ENCODE data around the gene SEMA3B.

Gene SEMA3B

DNA sequence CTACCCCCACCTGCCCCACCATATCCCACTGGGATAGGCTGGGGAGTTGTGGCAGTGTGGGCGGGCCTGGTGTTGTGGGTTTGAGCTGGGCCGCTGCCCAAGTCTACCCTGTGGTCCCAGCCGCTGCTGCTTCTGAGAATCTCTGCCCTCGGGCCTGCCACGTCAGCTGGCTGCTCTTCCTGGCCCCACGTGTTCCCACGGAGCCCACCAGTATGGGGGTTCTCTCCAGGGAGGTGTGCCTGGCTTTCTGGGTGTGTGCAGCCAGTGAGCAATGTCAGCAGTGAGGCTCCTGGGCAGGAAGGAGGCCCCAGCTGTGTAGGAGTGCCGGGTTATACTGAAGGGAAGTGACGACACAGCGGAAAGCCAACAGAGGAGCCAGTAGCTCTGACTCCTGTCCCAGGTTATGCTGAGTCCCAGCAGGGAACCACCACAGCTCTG, 22.4 kb upstream of the SEMA3B start:
- Histone ChIP-seq H3K4me3 (ENCODE audit: low read depth, low read length) (peak overlapping the region; percentile 32), H3K27me3 (ENCODE audit: insufficient read depth, low read length) (no peaks in the 10 kb centered on the region), H3K79me2 (ENCODE audit: control insufficient read depth, insufficient read depth, low read length, unreplicated experiment) (peaks cover 90% of the 10 kb centered on the region), H3K27ac (ENCODE audit: low read depth, low read length) (peak overlapping the region; percentile 82), H3K36me3 (ENCODE audit: insufficient read depth, low read length) (peaks cover 3% of the 10 kb centered on the region; the same call in 1 of the 2 replicates), H2AFZ (ENCODE audit: low read length, unreplicated experiment) (no peak overlapping the region), H3K4me1 (ENCODE audit: control insufficient read depth, insufficient read depth, low read length, unreplicated experiment) (peaks cover 84% of the 10 kb centered on the region)

DNA sequence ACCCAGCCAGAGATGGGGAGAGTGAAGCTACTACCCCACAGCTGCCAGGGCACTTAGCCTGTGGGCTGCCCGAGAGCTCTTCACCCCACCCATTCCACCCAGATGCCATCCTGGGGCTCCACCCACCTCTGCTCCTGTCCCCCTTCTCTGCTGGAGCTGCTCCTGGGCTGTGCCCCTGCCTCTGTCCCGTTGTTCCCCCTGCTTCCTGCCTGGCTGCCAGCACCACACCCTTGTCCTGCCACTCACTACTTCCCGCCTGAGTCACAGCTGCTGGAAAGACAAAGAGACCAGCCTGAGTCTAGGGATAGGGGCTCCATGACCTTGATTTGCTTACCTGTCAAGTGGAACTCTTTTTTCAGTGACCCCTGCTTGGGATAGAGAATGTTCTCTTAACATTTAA, 20.6 kb upstream of the SEMA3B start:
- Histone ChIP-seq H3K27me3 (ENCODE audit: insufficient read depth, low read length) (no peaks in the 10 kb centered on the region), H3K36me3 (ENCODE audit: insufficient read depth, low read length) (peaks cover 2% of the 10 kb centered on the region; the same call in 1 of the 2 replicates), H3K4me1 (ENCODE audit: control insufficient read depth, insufficient read depth, low read length, unreplicated experiment) (peaks cover 73% of the 10 kb centered on the region), H3K79me2 (ENCODE audit: control insufficient read depth, insufficient read depth, low read length, unreplicated experiment) (peaks cover 82% of the 10 kb centered on the region), H3K27ac (ENCODE audit: low read depth, low read length) (peak overlapping the region; percentile 82), H3K4me3 (ENCODE audit: low read depth, low read length) (no peak overlapping the region; the same call in 1 of the 2 replicates), H2AFZ (ENCODE audit: low read length, unreplicated experiment) (no peak overlapping the region)

DNA sequence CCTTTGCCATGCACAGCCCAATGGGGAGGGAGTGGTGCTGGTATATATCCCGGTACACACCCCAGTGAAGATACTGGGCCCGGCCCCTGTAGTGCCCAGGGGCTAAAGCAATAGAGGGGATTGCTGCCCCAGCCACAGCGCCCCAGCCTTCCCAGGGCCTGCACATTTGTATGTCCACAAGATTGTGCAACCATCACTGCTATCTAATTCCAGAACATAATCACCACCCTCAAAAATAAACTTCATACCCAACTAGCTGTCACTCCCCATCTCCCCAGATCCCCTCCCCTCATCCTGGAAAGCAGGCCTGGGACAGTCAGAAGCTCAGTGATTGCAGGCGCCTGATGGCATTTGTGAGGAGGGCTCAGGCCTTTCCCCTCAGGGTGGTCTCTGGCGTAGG, 19.5 kb upstream of the SEMA3B start:
- H3K4me3 ChIP-seq (ENCODE audit: low read depth, low read length): no peak overlapping the region
- H3K79me2 ChIP-seq (ENCODE audit: control insufficient read depth, insufficient read depth, low read length, unreplicated experiment): peaks cover 74% of the 10 kb centered on the region
- peak overlapping the region; percentile 82 for H3K27ac ChIP-seq (ENCODE audit: low read depth, low read length)
- no peak overlapping the region for H2AFZ ChIP-seq (ENCODE audit: low read length, unreplicated experiment)
- peaks cover 73% of the 10 kb centered on the region for H3K4me1 ChIP-seq (ENCODE audit: control insufficient read depth, insufficient read depth, low read length, unreplicated experiment)
- H3K27me3 ChIP-seq (ENCODE audit: insufficient read depth, low read length): no peaks in the 10 kb centered on the region
- H3K36me3 ChIP-seq (ENCODE audit: insufficient read depth, low read length): no peaks in the 10 kb centered on the region

DNA sequence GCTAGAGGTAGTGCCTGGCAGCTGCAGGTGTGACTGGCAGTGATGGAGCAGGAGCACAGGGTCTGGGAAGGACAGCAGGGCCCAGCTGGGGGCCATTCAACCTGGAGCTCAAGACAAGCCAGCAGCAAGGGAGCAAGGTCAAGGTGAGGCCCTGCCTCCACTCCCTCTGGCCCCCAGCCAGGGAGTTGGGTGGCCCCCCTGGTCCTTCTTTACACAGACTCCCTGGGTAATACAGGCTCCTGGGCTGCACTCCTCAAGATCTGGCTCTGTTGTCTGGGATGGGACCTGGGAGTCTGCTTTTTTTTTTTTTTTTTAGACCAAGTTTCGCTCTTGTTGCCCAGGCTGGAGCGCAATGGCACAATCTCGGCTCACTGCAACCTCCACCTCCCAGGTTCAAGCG, 18.4 kb upstream of the SEMA3B start:
- no peaks in the 10 kb centered on the region for H3K36me3 ChIP-seq (ENCODE audit: insufficient read depth, low read length)
- H3K27me3 ChIP-seq (ENCODE audit: insufficient read depth, low read length): no peaks in the 10 kb centered on the region
- 0 out of 2 replicates have a peak overlapping the region, but pooled peaks have one; percentile 82 for H3K27ac ChIP-seq (ENCODE audit: low read depth, low read length)
- no peak overlapping the region for H3K4me3 ChIP-seq (ENCODE audit: low read depth, low read length)
- peaks cover 75% of the 10 kb centered on the region for H3K79me2 ChIP-seq (ENCODE audit: control insufficient read depth, insufficient read depth, low read length, unreplicated experiment)
- peaks cover 77% of the 10 kb centered on the region for H3K4me1 ChIP-seq (ENCODE audit: control insufficient read depth, insufficient read depth, low read length, unreplicated experiment)
- no peak overlapping the region for H2AFZ ChIP-seq (ENCODE audit: low read length, unreplicated experiment)

DNA sequence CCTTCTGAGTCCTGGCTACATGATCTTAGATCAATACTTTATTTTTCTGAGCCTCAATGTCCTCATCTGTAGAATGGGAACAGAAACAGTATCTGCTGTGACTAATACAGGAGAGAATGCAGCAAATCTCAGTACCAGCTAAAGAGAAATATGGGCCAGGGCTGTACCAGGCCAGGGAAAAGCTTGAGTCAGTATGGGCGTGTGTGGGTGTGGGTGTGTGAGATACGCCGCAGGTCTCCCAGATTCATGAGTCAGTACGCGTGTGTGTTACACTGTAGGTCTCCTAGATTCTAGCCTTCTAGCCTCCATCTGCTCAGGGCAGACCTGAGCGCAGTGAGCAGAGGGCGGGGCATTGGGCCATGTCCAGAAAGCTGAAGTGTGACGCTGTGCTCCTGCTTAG, 17.7 kb upstream of the SEMA3B start:
- H3K27ac ChIP-seq (ENCODE audit: low read depth, low read length): peak overlapping the region; percentile 49; the same call in 1 of the 2 replicates
- H3K36me3 ChIP-seq (ENCODE audit: insufficient read depth, low read length): no peaks in the 10 kb centered on the region; the same call in 1 of the 2 replicates
- peaks cover 74% of the 10 kb centered on the region for H3K79me2 ChIP-seq (ENCODE audit: control insufficient read depth, insufficient read depth, low read length, unreplicated experiment)
- no peak overlapping the region for H3K4me3 ChIP-seq (ENCODE audit: low read depth, low read length)
- no peaks in the 10 kb centered on the region for H3K27me3 ChIP-seq (ENCODE audit: insufficient read depth, low read length)
- H3K4me1 ChIP-seq (ENCODE audit: control insufficient read depth, insufficient read depth, low read length, unreplicated experiment): peaks cover 71% of the 10 kb centered on the region
- no peak overlapping the region for H2AFZ ChIP-seq (ENCODE audit: low read length, unreplicated experiment)

DNA sequence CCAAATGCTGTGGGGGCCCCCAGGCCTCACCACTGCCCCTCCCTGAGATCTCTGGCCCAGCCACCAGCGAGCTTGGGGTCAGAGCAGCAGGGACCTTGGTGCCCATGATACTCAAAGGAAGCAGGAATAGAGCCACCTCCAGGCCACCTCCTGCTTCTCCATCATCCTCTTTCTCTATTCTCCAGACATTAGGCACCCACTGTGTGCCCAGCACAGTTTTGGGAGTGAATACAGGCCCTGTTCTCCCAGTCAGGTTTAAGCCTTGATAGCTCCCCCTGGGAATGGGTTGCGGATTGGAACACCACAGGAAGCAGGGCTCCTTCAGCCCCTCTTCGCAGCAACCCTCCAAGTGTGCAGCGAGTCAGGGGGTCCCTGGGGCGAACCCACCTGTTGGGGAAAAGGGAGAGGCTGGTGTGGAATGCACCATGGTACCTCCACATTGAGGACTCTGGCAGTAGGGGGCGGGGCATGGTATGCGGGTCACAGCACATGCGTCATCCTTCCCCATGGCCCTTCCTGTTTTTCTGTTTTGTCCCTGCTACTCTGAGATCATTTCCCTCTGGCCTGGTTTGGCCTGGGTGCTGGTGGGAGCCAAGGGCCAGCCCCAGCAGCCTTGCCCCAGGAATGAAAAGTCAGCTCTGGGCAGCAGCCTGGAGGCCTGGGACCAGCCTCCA, 14.2 kb upstream of the SEMA3B start:
- Histone ChIP-seq H2AFZ (ENCODE audit: low read length, unreplicated experiment) (no peak overlapping the region), H3K79me2 (ENCODE audit: control insufficient read depth, insufficient read depth, low read length, unreplicated experiment) (peaks cover 43% of the 10 kb centered on the region), H3K4me3 (ENCODE audit: low read depth, low read length) (no peak overlapping the region), H3K27me3 (ENCODE audit: insufficient read depth, low read length) (no peaks in the 10 kb centered on the region), H3K27ac (ENCODE audit: low read depth, low read length) (peak overlapping the region; percentile 88), H3K4me1 (ENCODE audit: control insufficient read depth, insufficient read depth, low read length, unreplicated experiment) (peaks cover 41% of the 10 kb centered on the region), H3K36me3 (ENCODE audit: insufficient read depth, low read length) (peaks cover 10% of the 10 kb centered on the region)

DNA sequence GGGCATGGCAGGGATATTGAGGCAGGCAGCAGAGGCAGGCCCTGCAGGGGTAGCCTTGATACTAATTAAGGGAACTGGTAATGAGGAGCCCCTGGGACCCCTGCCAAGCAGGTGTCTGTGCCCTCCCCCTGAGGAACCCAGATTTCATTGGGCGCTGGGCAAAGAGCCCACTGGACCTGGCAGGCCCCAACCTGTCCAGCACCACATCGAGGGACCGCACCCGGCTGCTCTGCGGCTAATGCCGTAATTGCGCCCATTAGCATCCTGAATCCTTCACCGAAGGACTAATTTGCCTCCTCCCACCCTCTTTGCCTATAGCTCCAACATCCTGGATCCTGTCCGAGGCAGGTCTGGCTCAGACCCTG, 13.7 kb upstream of the SEMA3B start:
- Histone ChIP-seq H3K27ac (ENCODE audit: low read depth, low read length) (peak overlapping the region; percentile 88), H3K79me2 (ENCODE audit: control insufficient read depth, insufficient read depth, low read length, unreplicated experiment) (peaks cover 38% of the 10 kb centered on the region), H3K27me3 (ENCODE audit: insufficient read depth, low read length) (no peaks in the 10 kb centered on the region), H3K4me3 (ENCODE audit: low read depth, low read length) (no peak overlapping the region), H3K36me3 (ENCODE audit: insufficient read depth, low read length) (peaks cover 10% of the 10 kb centered on the region), H3K4me1 (ENCODE audit: control insufficient read depth, insufficient read depth, low read length, unreplicated experiment) (peaks cover 38% of the 10 kb centered on the region), H2AFZ (ENCODE audit: low read length, unreplicated experiment) (no peak overlapping the region)

DNA sequence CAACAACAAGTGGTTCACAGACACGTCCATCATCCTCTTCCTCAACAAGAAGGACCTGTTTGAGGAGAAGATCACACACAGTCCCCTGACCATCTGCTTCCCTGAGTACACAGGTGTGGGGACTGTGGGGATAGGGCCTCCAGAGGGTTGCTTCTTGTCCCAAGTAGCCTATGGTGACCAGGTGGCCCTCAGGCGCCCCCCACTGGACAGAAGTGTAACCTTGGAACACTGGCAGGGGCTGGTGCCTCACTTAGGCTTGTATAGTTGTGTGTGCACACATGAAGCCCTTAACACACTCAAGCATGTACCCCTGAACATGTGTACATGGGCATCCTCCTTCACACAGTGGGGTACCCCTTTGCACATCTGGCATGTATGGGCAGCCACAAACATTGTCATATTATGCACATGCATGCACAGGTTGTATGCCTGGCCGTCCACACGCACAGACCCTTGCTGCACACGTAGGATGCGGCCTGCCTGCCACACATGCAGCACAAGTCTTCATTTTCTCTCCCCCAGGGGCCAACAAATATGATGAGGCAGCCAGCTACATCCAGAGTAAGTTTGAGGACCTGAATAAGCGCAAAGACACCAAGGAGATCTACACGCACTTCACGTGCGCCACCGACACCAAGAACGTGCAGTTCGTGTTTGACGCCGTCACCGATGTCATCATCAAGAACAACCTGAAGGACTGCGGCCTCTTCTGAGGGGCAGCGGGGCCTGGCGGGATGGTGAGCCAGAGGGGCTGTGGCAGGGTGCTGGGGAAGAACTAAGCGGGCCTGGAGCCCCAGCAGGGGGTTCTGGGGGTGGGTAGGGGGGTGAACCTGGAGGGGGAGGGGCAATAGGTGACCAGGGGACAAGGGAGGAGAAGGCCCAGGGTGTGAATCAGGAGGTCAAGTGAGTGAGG, 11.7 kb upstream of the SEMA3B start:
- peaks cover 35% of the 10 kb centered on the region for H3K4me1 ChIP-seq (ENCODE audit: control insufficient read depth, insufficient read depth, low read length, unreplicated experiment)
- no peak overlapping the region for H3K4me3 ChIP-seq (ENCODE audit: low read depth, low read length)
- no peak overlapping the region for H2AFZ ChIP-seq (ENCODE audit: low read length, unreplicated experiment)
- H3K79me2 ChIP-seq (ENCODE audit: control insufficient read depth, insufficient read depth, low read length, unreplicated experiment): peaks cover 18% of the 10 kb centered on the region
- H3K27ac ChIP-seq (ENCODE audit: low read depth, low read length): no peak overlapping the region
- peaks cover 10% of the 10 kb centered on the region for H3K36me3 ChIP-seq (ENCODE audit: insufficient read depth, low read length)
- H3K27me3 ChIP-seq (ENCODE audit: insufficient read depth, low read length): no peaks in the 10 kb centered on the region

DNA sequence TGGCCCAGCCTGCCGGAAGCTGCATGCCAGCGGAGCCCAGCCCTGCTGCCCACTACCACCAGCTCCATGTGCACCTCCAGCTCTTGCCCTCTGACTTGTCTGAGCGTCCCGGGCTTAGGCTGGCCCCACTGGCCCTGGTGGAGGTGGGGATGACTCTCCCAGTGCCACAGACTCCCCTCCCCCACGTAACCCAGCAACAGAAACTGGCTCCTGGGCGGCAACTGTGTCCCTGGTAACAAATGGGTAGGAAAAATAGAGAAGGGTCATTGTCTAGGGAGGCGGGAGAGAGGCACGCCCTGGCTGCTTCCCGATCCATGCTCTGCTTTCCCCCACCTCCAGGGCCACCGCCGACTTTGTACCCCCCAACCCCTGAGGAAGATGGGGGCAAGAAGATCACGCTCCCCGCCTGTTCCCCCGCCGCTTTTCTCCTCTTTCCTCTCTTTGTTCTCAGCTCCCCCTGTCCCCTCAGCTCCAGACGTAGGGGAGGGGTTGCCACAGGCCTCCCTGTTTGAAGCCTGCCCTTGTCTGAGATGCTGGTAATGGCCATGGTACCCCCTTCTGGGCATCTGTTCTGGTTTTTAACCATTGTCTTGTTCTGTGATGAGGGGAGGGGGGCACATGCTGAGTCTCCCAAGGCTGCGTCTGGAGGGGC, 10.8 kb upstream of the SEMA3B start:
- Histone ChIP-seq H3K79me2 (ENCODE audit: control insufficient read depth, insufficient read depth, low read length, unreplicated experiment) (peaks cover 14% of the 10 kb centered on the region), H3K27ac (ENCODE audit: low read depth, low read length) (no peak overlapping the region), H2AFZ (ENCODE audit: low read length, unreplicated experiment) (no peak overlapping the region), H3K4me1 (ENCODE audit: control insufficient read depth, insufficient read depth, low read length, unreplicated experiment) (peaks cover 35% of the 10 kb centered on the region), H3K27me3 (ENCODE audit: insufficient read depth, low read length) (no peaks in the 10 kb centered on the region), H3K4me3 (ENCODE audit: low read depth, low read length) (no peak overlapping the region), H3K36me3 (ENCODE audit: insufficient read depth, low read length) (peaks cover 10% of the 10 kb centered on the region)

DNA sequence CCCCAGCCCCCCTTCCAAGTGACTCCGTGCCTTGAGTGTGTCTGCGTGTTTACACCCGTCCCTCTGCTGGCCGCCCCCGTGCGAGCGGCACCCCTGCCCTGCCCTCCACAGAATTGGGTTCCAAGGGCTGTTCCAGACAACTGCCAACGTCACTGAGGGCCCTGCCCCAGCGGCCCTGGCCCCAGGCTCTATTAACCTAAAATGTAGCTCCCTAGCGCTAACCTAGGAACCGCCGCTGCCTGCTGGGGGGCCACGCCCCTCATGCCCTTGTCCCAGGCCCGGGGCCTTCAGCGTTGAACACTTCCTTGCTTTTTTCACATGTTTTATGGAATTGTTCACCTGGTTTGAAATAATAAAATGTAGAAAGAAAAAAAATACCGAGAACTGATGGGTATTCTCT, 10.0 kb upstream of the SEMA3B start:
- H3K27me3 ChIP-seq (ENCODE audit: insufficient read depth, low read length): no peaks in the 10 kb centered on the region
- no peak overlapping the region for H3K27ac ChIP-seq (ENCODE audit: low read depth, low read length)
- peaks cover 10% of the 10 kb centered on the region for H3K36me3 ChIP-seq (ENCODE audit: insufficient read depth, low read length)
- peaks cover 36% of the 10 kb centered on the region for H3K4me1 ChIP-seq (ENCODE audit: control insufficient read depth, insufficient read depth, low read length, unreplicated experiment)
- no peak overlapping the region for H2AFZ ChIP-seq (ENCODE audit: low read length, unreplicated experiment)
- H3K79me2 ChIP-seq (ENCODE audit: control insufficient read depth, insufficient read depth, low read length, unreplicated experiment): peaks cover 14% of the 10 kb centered on the region
- no peak overlapping the region for H3K4me3 ChIP-seq (ENCODE audit: low read depth, low read length)
